ENCODE results near the gene C1orf87.

The C1orf87 gene, protein sequence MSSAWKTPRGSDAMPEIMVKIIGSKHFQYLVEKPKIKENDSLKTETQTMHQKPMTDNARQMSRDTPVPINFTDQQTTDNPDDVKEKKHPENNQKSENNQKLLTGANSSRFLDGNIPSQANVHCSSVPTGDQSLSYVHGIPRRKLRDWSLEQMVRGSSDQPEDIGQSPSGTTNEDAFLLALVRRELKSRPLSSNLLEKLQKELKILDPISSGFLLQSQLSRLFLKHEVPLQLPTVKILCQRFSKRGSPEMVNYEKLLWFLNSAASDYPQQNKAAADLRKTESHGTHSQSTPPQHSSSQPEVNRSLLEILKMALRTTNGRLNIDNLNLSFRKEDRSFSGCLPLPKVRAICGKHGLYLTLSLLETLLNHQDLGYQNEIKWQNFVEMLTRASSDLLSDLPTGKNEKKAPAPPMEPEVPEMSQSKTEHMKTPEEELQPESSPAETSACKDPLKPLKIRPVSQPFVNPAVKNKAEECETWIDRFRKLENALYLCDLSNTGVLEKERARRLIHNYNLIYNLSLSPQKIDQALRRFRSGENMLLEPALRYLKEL

DNA sequence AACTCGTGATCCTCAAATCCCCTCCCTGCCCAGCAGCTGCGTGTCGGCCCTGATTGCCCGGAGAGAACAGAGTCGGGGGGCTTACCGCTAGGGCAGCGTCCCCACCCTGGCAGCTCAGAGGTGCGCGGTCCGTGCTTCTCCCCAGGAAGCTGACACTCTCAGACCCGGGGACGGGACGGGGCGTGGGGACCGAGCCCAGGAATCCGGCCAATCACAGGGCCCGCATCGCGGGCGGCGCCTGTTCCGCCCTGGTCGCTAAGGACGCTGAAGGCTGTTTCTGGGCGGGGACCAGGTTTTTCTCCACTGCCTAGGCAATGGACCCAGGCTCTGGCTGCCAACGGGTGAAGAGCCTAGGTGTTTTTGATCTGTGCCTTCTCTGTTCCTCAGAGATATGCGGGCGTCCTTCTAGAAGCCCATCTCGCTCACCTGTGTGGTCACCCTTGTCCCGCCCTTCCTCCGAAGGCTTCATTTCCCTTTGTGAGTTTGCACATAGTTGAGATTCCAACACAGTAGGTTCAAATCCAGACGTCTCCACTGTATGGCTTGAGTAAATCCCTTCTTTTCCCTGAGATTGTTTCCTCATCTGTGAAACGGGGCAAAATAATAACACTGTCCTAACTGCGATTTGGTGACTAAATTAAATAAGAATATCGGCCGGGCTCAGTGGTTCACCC is at the start of gene C1orf87:
C1orf87 (minus strand) TSS at position 166 of the 674 bp plus-strand sequence. CDS start 1,127 bp downstream, outside the sequence.
- ATAC-seq = no peak
- TF ChIP-seq ZFP3 (CRISPR knock-in tag; IDR thresholded peaks at IDR 0.05) = no peak
- TF ChIP-seq, protein P1, sequence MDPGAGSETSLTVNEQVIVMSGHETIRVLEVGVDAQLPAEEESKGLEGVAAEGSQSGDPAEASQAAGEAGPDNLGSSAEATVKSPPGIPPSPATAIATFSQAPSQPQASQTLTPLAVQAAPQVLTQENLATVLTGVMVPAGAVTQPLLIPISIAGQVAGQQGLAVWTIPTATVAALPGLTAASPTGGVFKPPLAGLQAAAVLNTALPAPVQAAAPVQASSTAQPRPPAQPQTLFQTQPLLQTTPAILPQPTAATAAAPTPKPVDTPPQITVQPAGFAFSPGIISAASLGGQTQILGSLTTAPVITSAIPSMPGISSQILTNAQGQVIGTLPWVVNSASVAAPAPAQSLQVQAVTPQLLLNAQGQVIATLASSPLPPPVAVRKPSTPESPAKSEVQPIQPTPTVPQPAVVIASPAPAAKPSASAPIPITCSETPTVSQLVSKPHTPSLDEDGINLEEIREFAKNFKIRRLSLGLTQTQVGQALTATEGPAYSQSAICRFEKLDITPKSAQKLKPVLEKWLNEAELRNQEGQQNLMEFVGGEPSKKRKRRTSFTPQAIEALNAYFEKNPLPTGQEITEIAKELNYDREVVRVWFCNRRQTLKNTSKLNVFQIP (CRISPR knock-in tag; IDR thresholded peaks at IDR 0.05; ENCODE audit: borderline replicate concordance, low read depth) = no peak
- TF ChIP-seq ZC3H10 (CRISPR knock-in tag; IDR thresholded peaks at IDR 0.05) = no peak
- TF ChIP-seq TCF4 (CRISPR knock-in tag; IDR thresholded peaks at IDR 0.05; ENCODE audit: borderline replicate concordance) = no peak
- no peak for TF ChIP-seq ESRRG (CRISPR knock-in tag; IDR thresholded peaks at IDR 0.05)
- TF ChIP-seq SNAI2 (CRISPR knock-in tag; IDR thresholded peaks at IDR 0.05) = no peak
- TF ChIP-seq ARNTL (CRISPR knock-in tag; IDR thresholded peaks at IDR 0.05; ENCODE audit: borderline replicate concordance, low read depth) = no peak
- TF ChIP-seq CSRNP3 (CRISPR knock-in tag; IDR thresholded peaks at IDR 0.05) = no peak
- no peak for TF ChIP-seq ZNF70 (CRISPR knock-in tag; IDR thresholded peaks at IDR 0.05)
- TF ChIP-seq PPARA (CRISPR knock-in tag; IDR thresholded peaks at IDR 0.05; ENCODE audit: borderline replicate concordance) = no peak
- TF ChIP-seq ZFP30 (CRISPR knock-in tag; IDR thresholded peaks at IDR 0.05) = no peak
- no peak for TF ChIP-seq BACH2 (CRISPR knock-in tag; IDR thresholded peaks at IDR 0.05; ENCODE audit: borderline replicate concordance)
- no peak for TF ChIP-seq ZNF8 (CRISPR knock-in tag; IDR thresholded peaks at IDR 0.05)
- TF ChIP-seq GLIS3 (CRISPR knock-in tag; IDR thresholded peaks at IDR 0.05) = no peak

- TF ChIP-seq OSR1 (CRISPR knock-in tag; IDR thresholded peaks at IDR 0.05) (no peak), CSDC2 (CRISPR knock-in tag; IDR thresholded peaks at IDR 0.05) (no peak), ZC3H10 (CRISPR knock-in tag; IDR thresholded peaks at IDR 0.05) (no peak), ISL1 (CRISPR knock-in tag; IDR thresholded peaks at IDR 0.05) (no peak), CSRNP3 (CRISPR knock-in tag; IDR thresholded peaks at IDR 0.05) (no peak), BACH2 (CRISPR knock-in tag; IDR thresholded peaks at IDR 0.05; ENCODE audit: borderline replicate concordance) (no peak), PPARA (CRISPR knock-in tag; IDR thresholded peaks at IDR 0.05; ENCODE audit: borderline replicate concordance) (no peak), ZFP3 (CRISPR knock-in tag; IDR thresholded peaks at IDR 0.05) (no peak), SNAI2 (CRISPR knock-in tag; IDR thresholded peaks at IDR 0.05) (no peak), ESRRG (CRISPR knock-in tag; IDR thresholded peaks at IDR 0.05) (no peak), ARNTL (CRISPR knock-in tag; IDR thresholded peaks at IDR 0.05; ENCODE audit: borderline replicate concordance, low read depth) (no peak), TCF4 (CRISPR knock-in tag; IDR thresholded peaks at IDR 0.05; ENCODE audit: borderline replicate concordance) (no peak), TOX (CRISPR knock-in tag; IDR thresholded peaks at IDR 0.05; ENCODE audit: borderline replicate concordance) (no peak)
- TF ChIP-seq, protein P2, sequence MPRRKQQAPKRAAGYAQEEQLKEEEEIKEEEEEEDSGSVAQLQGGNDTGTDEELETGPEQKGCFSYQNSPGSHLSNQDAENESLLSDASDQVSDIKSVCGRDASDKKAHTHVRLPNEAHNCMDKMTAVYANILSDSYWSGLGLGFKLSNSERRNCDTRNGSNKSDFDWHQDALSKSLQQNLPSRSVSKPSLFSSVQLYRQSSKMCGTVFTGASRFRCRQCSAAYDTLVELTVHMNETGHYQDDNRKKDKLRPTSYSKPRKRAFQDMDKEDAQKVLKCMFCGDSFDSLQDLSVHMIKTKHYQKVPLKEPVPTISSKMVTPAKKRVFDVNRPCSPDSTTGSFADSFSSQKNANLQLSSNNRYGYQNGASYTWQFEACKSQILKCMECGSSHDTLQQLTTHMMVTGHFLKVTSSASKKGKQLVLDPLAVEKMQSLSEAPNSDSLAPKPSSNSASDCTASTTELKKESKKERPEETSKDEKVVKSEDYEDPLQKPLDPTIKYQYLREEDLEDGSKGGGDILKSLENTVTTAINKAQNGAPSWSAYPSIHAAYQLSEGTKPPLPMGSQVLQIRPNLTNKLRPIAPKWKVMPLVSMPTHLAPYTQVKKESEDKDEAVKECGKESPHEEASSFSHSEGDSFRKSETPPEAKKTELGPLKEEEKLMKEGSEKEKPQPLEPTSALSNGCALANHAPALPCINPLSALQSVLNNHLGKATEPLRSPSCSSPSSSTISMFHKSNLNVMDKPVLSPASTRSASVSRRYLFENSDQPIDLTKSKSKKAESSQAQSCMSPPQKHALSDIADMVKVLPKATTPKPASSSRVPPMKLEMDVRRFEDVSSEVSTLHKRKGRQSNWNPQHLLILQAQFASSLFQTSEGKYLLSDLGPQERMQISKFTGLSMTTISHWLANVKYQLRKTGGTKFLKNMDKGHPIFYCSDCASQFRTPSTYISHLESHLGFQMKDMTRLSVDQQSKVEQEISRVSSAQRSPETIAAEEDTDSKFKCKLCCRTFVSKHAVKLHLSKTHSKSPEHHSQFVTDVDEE (CRISPR knock-in tag; IDR thresholded peaks at IDR 0.05) = no peak
- TF ChIP-seq, protein P1 (CRISPR knock-in tag; IDR thresholded peaks at IDR 0.05; ENCODE audit: borderline replicate concordance, low read depth) = no peak
- TF ChIP-seq, protein P3, sequence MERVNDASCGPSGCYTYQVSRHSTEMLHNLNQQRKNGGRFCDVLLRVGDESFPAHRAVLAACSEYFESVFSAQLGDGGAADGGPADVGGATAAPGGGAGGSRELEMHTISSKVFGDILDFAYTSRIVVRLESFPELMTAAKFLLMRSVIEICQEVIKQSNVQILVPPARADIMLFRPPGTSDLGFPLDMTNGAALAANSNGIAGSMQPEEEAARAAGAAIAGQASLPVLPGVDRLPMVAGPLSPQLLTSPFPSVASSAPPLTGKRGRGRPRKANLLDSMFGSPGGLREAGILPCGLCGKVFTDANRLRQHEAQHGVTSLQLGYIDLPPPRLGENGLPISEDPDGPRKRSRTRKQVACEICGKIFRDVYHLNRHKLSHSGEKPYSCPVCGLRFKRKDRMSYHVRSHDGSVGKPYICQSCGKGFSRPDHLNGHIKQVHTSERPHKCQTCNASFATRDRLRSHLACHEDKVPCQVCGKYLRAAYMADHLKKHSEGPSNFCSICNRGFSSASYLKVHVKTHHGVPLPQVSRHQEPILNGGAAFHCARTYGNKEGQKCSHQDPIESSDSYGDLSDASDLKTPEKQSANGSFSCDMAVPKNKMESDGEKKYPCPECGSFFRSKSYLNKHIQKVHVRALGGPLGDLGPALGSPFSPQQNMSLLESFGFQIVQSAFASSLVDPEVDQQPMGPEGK (CRISPR knock-in tag; IDR thresholded peaks at IDR 0.05; ENCODE audit: borderline replicate concordance) = no peak
Observed at GRCh38 chr1:60118085-60118484, 44.5 kb upstream of the C1orf87 start.

More at GRCh38 chr1:60118085-60118484, 44.5 kb upstream of the C1orf87 start:
- no peak for ATAC-seq

Data from SK-N-SH treated with all-trans-retinoic acid at 6 μM for 48 hours (cell line).